Smooth muscle cell (in vitro differentiated cells): Measurements from ENCODE around the gene IRF4. TPM values are rescaled to one million over a fixed set of nuclear protein-coding genes. Genes with fewer than 3 reads are reported as not detected.

Experiments
- DNase-seq: peaks from one replicate; lab custom pipeline; 2025; ENCODE audit not compliant: unreplicated experiment; lab: John Stamatoyannopoulos, UW
- H2AFZ ChIP-seq: fragments of 200-600 bp; sonication (generic); 2 replicates; pipeline ENCODE4 v1.6.0; 2016; ENCODE audit warnings: antibody characterized with exemption, low read depth, mild to moderate bottlenecking
- H3F3A ChIP-seq: fragments of 200-600 bp; sonication (generic); 2 replicates; pipeline ENCODE4 v1.6.0; 2017; ENCODE audit warnings: antibody characterized with exemption, low read depth
- H3K27ac ChIP-seq: fragments of 200-600 bp; sonication (generic); 2 replicates; pipeline ENCODE4 v1.5.1; 2016; ENCODE audit warnings: low read depth, mild to moderate bottlenecking
- H3K27me3 ChIP-seq: fragments of 200-600 bp; sonication (generic); 2 replicates; pipeline ENCODE4 v1.6.1; 2016; ENCODE audit warnings: low read depth, mild to moderate bottlenecking
- H3K36me3 ChIP-seq: fragments of 200-600 bp; sonication (generic); 2 replicates; pipeline ENCODE4 v1.5.1; 2016; ENCODE audit warnings: low read depth
- H3K4me1 ChIP-seq: fragments of 200-600 bp; sonication (generic); 2 replicates; pipeline ENCODE4 v1.5.1; 2016; ENCODE audit warnings: low read depth
- H3K4me2 ChIP-seq: fragments of 200-600 bp; sonication (generic); 2 replicates; pipeline ENCODE4 v1.6.0; 2016; ENCODE audit warnings: mild to moderate bottlenecking
- H3K4me3 ChIP-seq: fragments of 200-600 bp; sonication (generic); 2 replicates; pipeline ENCODE4 v1.5.1; 2016; ENCODE audit warnings: mild to moderate bottlenecking
- H3K79me2 ChIP-seq: fragments of 200-600 bp; sonication (generic); 2 replicates; pipeline ENCODE4 v1.6.0; 2016; ENCODE audit warnings: low read depth, mild to moderate bottlenecking
- H3K9ac ChIP-seq: fragments of 200-600 bp; sonication (generic); 2 replicates; pipeline ENCODE4 v1.6.0; 2016; ENCODE audit warnings: low read depth
- H3K9me3 ChIP-seq: fragments of 200-600 bp; sonication (generic); replicated peaks from 2 replicates; pipeline ENCODE4 v1.5.1; 2016; ENCODE audit warnings: low read depth
- H4K20me1 ChIP-seq: fragments of 200-600 bp; sonication (generic); 2 replicates; pipeline ENCODE4 v1.6.0; 2016; ENCODE audit warnings: low read depth
- CTCF ChIP-seq: fragments of 200-600 bp; sonication (generic); IDR thresholded peaks from 2 replicates; pipeline ENCODE4 v1.5.1; 2017; ENCODE audit warnings: borderline replicate concordance, mild to moderate bottlenecking, antibody characterized with exemption; ENCODE audit not compliant: insufficient read depth, poor library complexity, severe bottlenecking
- WGBS: methylation state at CpG from one replicate; pipeline ENCODE4 v1.1.7; 2016; ENCODE audit warnings: low lambda C conversion rate; 5-methylcytosine and 5-hydroxymethylcytosine counted together
- polyA plus RNA-seq: library from polyadenylated mRNA; unstranded; fragments of >200 nt; fragmentation: Nextera tagmentation; extraction: Ambion mirVana; gene quantifications from 2 replicates; pipeline ENCODE4 v1.2.1, GENCODE V29; 2016
- total RNA-seq: library from RNA; depleted of rRNA; stranded (reverse); fragments of >200 nt; gene quantifications from 2 replicates; pipeline ENCODE4 v1.2.3, GENCODE V29; 2014

The IRF4 gene
- total and polyA plus RNA-seq, 2 experiments from 2014 or later: 0.04 TPM; not detected in 1

- no peak overlapping the region for H3K27ac ChIP-seq
- 95% methylated on average over 13 of the region's 13 CpGs for WGBS
- H3K27me3 ChIP-seq: peaks cover 95% of the 10 kb centered on the region
- H3K4me3 ChIP-seq: no peak overlapping the region
- H3K9me3 ChIP-seq: no peaks in the 10 kb centered on the region
- H4K20me1 ChIP-seq: no peaks in the 10 kb centered on the region
- H3K9ac ChIP-seq: no peak overlapping the region
- H3K4me2 ChIP-seq: no peak overlapping the region
- peaks cover 7% of the 10 kb centered on the region for H3K4me1 ChIP-seq
- no peaks in the 10 kb centered on the region for H3K36me3 ChIP-seq
- no peaks in the 10 kb centered on the region for H3F3A ChIP-seq
- DNase-seq: no peak
- H3K79me2 ChIP-seq: no peaks in the 10 kb centered on the region
- H2AFZ ChIP-seq: no peak overlapping the region
- TF ChIP-seq CTCF: no peak
Observed at GRCh38 chr6:394641-395289, 3.2 kb downstream of the IRF4 start.

GRCh38 chr6:395432-396125, 4.0 kb downstream of the IRF4 start:
- DNase-seq: no peak
- H3F3A ChIP-seq: no peaks in the 10 kb centered on the region
- H3K9me3 ChIP-seq: no peaks in the 10 kb centered on the region
- H3K4me1 ChIP-seq: peaks cover 7% of the 10 kb centered on the region
- H3K9ac ChIP-seq: no peak overlapping the region
- no peak overlapping the region for H3K4me3 ChIP-seq
- no peaks in the 10 kb centered on the region for H3K79me2 ChIP-seq
- no peaks in the 10 kb centered on the region for H4K20me1 ChIP-seq
- no peak overlapping the region for H3K27ac ChIP-seq
- 82% methylated on average over 10 of the region's 10 CpGs for WGBS
- peaks cover 91% of the 10 kb centered on the region for H3K27me3 ChIP-seq
- no peak for TF ChIP-seq CTCF
- no peak overlapping the region for H2AFZ ChIP-seq
- H3K36me3 ChIP-seq: no peaks in the 10 kb centered on the region
- no peak overlapping the region for H3K4me2 ChIP-seq

GRCh38 chr6:396126-396520, 4.6 kb downstream of the IRF4 start:
- DNase-seq: no peak
- Histone ChIP-seq H3K27me3 (peaks cover 86% of the 10 kb centered on the region), H3K27ac (no peak overlapping the region), H3K79me2 (no peaks in the 10 kb centered on the region), H2AFZ (no peak overlapping the region), H3K36me3 (no peaks in the 10 kb centered on the region), H3K4me3 (no peak overlapping the region), H3K9ac (no peak overlapping the region), H3K4me2 (no peak overlapping the region), H3K4me1 (peaks cover 7% of the 10 kb centered on the region), H3K9me3 (no peaks in the 10 kb centered on the region), H4K20me1 (no peaks in the 10 kb centered on the region), H3F3A (no peaks in the 10 kb centered on the region)
- no peak for TF ChIP-seq CTCF
- WGBS: 96% methylated on average over 6 of the region's 6 CpGs
